Measurements from ENCODE around the gene BCL3.
A peak's percentile ranks its signal among the peaks of the same experiment; 100 is the strongest.
"Not testable (repeated sequence)": the region's sequence is repeated elsewhere in the genome, so short reads cannot be mapped to it uniquely, and the experiment has no call there.

Gene BCL3

DNA sequence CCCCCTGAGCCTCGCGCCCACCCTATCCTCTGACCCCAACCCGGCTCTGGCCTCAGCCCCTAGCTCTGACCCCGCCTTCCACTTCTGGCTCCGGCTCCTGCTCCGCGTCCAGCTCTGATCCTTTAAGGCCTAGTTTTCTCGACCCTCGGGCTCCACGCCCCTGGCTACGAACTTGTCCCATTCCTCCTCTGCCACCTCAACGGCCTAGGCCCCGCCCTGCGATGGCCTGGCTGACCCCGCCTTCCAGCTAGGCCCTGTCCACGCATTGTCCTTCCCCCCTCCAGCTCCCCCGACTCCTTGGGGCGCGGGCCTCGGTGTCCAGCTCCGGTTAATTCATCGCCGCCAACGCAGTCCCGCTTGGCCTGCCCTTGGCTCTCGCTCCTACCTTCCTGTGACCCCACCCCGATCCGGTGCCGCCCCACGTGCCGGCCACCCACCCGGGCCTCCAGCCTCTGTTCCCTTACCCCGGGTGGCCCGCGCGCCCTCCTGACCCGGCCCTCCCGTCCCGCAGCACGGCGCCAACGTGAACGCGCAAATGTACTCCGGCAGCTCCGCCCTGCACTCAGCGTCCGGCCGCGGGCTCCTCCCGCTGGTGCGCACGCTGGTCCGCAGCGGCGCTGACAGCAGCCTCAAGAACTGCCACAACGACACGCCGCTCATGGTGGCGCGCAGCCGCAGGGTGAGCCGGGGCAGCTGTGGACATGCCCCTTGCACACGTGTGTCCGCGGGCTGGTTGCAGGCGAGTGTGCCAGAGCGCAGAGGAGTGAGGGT lies 9.4 kb downstream of the BCL3 start:
- DNase-seq (ENCODE audit: low read depth in 2 of 2): no peak

DNA sequence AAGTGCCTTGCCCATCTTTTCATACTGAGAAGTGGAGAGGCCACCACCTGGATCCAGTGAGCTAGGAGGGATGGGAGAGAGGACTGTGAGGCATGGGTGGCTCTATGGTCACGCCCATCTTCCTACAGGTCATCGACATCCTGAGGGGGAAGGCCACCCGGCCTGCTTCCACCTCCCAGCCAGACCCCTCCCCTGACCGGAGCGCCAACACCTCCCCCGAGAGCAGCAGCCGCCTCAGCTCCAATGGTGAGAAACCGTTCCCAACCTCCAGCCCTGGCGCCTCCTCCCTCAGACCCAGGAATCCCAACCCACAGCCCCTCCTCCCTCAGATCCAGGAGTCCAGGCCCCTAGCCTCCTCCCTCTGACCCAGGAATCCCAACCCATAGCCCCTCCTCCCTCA lies 10.1 kb downstream of the BCL3 start:
- no peak for DNase-seq (ENCODE audit: low read depth in 2 of 2)

DNA sequence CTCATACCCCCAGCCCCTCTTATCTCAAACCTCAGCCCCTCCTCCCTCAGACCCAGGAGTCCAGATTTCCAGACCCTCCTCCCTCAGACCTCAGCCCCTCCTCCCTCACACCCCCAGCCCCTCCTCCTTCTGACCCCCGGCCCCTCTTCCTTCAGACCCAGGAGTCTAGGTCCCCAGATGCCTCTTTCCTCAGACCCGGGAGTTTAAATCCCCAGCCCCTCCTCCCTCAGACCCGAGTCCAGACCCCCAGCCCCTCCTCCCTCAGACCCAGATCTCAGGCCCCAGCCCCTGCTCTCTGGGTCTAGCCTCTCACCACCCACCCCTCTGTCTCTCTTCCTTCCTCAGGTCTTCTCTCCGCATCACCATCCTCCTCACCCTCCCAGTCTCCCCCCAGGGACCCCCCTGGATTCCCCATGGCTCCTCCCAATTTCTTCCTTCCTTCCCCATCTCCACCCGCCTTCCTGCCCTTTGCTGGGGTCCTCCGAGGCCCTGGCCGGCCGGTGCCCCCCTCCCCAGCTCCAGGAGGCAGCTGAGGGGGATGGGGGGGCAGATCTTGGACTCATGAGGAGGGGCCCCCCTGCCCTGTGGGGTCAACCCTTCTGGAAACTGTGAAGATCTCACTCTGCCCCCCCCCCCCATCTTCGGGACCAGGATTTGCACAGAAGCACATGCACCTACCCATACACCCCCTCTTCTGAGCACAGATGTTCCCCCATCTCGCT lies 10.7 kb downstream of the BCL3 start:
- no peak for DNase-seq (ENCODE audit: low read depth in 2 of 2)

DNA sequence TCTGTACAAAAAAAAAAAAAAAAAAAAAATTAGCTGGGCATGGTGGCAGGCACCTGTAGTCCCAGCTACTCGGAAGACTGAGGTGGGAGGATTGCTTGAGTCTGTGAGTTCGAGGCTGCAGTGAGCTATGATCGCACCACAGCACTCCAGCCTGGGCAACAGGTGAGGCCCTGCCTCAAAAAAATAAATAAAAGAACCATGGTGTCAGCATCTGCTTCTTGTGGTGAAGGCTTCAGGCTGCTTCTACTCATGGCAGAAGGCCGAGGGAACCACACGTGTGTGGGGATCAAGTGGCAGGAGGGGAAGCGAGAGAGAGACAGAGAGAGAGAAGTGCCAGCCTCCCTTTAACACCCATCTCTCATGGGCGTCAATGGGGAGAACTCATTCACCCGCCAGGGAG lies 13.5 kb downstream of the BCL3 start:
- DNase-seq (ENCODE audit: low read depth in 2 of 2): no peak

DNA sequence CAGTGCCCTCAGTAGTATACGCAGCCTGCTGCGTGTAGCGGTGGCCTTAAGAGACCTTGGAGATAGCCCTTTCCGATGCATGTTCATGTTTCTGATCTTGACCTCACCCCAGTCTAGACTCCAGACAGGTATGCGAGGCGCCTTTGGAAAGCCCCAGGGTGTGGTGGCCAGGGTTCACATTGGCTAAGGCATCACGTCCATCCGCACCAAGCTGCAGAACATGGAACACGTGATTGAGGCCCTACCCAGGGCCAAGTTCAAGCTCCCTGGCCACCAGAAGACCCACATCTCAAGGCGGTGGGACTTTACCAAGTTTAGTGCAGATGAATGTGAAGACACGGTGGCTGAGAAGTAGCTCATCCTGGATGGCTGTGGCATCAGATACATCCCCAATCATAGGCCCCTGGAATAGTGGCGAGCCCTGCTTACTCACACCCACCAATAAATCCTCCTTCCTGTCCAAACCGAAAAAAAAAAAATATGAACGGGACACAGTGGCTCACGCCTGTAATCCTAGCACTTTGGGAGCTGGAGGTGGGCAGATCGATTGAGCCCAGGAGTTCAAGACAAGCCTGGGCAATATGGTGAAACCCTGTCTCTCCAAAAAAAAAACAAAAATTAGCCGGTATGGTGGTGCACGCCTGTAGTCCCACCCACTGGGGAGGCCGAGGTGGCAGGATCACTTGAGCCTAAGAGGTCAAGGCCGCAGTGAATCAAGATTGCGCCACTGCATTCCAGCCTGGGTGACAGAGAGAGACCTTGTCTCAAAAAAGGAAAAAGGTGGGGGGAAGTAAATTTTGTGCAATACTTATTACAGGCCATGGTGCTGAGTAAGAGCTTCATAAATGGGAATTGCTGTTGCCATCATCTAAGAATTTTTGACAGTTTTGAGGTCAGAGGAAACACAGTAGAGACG lies 16.8 kb downstream of the BCL3 start:
- DNase-seq (ENCODE audit: low read depth in 2 of 2): no peak

DNA sequence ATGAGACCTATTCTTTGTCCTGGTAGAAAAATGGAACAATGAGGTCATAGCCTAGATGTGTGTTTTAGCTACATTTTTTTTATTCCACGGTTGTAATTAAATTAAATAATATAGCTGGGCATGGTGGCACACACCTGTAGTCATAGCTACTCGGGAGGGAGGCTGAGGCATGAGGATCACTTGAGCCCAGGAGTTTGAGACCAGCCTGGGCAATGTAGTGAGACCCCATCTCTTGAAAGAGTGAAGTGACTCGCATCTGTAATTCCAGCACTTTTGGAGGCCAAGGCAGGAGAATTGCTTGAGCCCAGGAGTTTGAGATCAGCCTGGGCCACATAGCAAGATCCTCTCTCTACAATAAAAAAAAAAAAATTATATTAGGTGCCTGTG lies 17.4 kb downstream of the BCL3 start:
- DNase-seq (ENCODE audit: low read depth in 2 of 2): no peak

DNA sequence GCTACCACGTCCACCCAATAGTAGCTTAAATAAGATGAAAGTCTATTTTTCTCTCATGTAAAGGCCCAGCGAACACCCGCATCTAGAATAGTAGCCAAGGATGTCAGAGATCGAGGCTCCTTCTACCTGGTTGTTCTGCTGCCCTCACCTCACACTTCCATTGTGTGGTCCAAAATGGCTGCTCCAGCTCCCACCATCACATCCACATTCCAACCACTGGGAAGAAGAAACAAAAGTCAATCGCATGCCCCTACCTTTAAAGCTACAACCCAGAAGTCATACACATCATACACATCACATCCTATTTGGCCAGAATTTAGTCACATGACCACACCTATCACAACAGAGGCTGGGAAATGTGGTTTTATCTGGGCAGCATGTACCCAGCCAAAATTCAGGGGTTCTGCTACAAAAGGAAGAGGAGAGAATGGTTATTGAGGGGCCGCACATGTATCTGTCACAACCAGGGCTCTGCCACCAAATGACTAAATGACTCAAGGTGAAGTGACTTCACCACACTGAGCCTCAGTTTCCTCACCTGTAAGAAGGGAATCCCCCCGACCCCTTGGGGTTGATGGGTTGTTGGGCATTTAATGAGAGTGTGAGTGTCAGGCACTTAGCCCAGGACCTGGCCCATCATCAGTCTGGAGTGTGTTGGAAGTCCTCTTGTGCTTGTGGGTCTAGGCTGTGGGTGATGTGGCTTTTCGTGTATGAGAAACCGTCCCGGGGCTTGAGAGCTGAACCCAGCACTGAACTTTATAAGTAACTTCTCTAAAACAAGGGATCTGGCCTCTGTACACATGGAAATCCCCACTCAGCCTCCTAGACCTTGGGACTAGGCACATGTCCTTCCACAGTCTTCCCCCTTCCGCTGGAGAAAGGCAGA lies 19.0 kb downstream of the BCL3 start:
- no peak for DNase-seq (ENCODE audit: low read depth in 2 of 2)

DNA sequence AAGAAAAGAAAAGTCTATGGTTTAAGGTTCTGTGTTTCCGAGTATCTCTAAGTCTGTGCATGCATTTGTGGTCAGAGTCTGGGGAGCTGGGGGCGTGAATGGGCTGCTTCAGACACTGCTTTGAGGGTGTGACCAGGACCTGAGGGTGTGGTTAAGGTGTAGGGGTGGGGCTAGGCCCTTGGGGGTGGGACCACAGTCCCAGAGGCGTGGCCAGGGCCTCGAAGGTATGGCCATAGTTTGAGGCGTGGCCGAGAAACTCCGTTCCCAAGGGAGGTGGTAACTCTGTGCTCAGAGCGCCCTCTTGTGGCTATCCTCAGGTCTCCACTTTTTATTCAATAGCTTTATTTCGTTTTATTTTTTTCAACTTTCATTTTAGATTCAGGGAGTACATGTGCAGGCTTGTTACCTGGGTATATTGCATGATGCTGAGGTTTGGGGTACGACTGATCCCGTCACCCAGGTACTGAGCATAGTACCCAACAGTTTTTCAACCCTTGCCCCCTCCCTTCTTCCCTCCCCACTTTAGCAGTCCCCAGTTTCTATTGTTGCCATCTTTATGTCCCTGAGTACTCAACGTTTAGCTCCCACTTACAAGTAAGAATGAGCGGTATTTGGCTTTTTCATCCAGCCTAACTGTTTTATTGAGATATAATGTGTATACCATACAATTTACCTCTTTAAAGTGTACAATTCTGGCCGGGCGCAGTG lies 22.2 kb downstream of the BCL3 start:
- DNase-seq (ENCODE audit: low read depth in 2 of 2): peak; percentile 91 to 98

DNA sequence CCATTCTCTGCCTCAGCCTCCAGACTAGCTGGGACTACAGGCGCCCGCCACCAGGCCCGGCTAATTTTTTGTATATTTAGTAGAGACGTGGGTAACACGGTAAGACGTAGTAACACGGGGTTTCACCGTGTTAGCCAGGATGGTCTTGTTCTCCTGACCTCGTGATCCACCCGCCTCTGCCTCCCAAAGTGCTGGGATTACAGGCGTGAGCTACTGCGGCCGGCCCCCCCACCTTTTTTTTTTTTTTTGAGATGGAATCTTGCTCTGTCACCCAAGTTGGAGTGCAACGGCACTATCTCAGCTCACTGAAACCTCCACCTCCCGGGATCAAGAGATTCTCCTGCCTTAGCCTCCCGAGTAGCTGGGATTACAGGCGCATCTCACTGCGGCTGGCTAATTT lies 23.6 kb downstream of the BCL3 start:
- DNase-seq (ENCODE audit: low read depth in 2 of 2): not testable (repeated sequence)

DNA sequence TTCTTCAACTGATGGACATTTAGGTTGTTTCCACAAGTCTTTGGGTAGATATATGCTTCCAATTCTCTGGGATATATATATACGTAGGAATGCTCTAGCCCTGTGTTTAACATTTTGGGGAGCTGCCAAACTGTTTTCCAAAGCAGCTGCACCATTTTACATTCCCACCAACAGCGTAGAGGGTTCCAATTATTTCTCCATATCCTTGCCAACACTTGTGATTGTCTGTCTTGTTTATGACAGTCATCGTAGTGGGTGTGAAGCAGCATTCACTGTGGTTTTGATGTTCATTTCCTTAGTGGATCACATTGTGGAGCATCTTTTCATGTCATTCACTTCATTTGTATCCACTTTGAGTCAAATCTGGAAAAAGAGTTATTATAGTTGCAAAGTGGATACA lies 24.5 kb downstream of the BCL3 start:
- no peak for DNase-seq (ENCODE audit: low read depth in 2 of 2)

DNA sequence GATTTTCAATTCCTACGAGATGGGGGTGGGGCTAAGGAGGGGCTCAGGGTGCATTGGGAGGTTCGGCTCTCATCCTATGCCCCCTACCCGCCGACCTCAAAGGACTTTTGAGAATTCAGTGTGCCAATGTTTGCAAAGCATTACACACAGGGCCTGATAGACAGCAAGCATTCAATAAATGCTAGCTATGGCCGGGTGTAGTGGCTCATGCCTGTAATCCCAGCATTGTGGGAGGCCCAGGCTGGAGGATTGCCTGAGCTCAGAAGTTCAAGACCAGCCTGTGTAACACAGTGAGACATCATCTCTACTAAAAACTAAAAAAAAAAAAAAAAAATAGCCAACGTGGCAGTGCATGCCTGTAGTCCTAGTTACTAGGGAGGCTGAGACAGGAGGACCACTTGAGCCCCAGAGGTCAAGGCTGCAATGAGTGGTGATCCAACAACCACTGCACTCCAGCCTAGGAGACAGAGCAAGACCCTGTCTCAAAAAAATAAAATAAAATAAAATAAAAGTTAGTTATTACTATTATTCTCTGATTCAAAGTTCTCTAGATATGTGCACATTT lies 27.2 kb downstream of the BCL3 start:
- DNase-seq (ENCODE audit: low read depth in 2 of 2): no peak

DNA sequence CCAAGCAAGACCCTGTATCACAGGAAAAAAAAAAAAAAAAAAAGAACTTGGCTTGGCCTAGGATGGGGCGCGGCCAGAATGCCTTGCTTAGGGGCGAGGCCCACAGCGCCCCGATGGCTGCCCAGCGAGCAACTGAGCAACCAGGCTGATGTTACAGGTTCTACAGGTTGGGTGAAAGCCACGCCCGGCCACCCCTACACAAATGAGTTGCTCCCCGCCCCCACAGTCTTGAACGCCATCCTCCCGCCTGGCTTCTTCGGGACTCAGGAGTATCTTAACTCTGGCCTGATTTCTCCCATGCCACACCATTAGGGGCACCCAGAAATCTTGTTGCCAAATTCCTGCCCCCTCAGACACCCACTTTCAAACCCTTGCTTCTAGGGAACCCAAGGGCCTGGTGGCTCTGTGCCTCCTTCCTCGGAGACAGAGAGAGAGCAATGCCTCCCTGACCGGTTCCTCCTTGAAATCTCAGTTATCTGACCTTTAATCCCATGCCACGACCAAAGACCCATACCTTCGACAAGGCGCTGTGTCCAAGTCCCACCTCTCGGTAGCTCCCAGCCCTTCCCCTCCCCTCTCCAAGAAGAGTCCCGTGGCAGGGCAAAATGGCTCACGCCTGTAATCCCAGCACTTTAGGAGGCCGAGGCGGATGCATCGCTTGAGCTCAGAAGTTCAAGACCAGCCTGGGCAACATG lies 28.0 kb downstream of the BCL3 start:
- DNase-seq (ENCODE audit: low read depth in 2 of 2): no peak

DNA sequence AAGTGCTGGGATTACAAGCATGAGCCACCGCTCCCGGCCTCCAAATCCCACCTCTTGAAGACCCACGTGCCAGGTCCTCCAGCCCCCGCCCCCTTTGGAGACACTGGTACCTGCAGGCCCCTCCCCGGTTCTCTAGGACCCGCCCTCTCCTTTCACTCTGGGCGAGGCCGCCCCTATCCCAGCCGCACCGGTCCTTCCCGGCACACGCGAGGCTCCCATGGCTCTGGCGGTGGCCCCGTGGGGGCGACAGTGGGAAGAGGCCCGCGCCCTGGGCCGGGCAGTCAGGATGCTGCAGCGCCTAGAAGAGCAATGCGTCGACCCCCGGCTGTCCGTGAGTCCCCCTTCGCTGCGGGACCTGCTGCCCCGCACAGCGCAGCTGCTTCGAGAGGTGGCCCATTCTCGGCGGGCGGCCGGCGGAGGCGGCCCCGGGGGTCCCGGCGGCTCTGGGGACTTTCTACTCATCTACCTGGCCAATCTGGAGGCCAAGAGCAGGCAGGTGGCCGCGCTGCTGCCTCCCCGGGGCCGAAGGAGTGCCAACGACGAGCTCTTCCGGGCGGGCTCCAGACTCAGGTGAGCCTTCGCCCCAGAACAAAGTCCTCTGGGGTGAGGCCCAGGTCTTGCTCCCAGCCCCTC lies 29.3 kb downstream of the BCL3 start, which contains the start of gene CBLC:
CBLC (plus strand) TSS at position 176 of the 633 bp plus-strand sequence; CDS start at position 218, 42 bp downstream.
- no peak for DNase-seq (ENCODE audit: low read depth in 2 of 2)

DNA sequence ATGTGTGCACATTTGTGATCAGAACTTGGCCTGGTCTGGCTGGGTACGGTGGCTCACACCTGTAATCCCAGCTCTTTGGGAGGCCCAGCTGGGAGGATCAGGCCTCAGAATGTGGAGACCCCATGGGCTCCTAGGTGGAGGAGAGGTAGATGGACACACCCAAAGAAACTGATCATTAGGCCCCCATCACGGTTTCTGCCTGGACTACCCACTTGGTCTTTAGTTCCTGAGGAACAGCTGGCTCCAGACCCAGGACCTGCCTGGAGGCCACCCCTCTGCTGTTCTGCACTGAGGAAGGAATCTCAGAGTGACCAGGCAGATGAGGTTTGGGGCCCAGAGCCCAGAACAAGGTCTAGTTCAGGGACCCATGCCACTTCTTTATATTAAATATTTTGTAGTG lies 30.6 kb downstream of the BCL3 start:
- no peak for DNase-seq (ENCODE audit: low read depth in 2 of 2)

DNA sequence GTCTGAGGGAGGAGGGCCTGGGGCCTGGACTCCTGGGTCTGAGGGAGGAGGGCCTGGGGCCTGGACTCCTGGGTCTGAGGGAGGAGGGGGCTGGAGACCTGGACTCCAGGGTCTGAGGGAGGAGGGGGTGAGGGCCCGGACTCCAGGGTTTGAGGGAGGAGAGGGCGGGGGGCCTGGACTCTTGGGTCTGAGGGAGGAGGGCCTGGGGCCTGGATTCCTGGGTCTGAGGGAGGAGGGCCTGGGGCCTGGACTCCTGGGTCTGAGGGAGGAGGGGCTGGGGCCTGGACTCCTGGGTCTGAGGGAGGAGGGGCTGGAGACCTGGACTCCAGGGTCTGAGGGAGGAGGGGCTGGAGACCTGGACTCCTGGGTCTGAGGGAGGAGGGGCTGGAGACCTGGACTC lies 33.2 kb downstream of the BCL3 start:
- DNase-seq (ENCODE audit: low read depth in 2 of 2): not testable (repeated sequence)

DNA sequence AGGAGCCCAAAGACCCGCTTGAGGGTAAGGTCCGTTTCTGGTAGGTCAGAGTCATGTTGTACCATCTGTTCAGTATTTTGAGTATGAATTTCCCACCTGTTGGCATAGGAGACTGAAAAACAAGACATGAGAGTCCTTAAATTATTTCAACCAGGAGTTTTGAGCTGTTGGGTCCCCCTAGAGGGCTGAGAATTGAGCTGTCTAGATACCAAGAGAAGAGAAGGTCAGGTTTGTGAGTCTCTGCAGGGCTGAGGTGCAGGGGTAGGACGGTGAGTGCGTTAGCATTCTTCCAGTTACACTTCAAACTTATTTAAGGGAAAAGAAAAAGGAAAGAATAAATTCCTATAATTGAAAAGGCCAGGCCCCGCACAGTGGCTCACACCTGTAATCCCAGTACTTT lies 34.2 kb downstream of the BCL3 start:
- DNase-seq (ENCODE audit: low read depth in 2 of 2): no peak

DNA sequence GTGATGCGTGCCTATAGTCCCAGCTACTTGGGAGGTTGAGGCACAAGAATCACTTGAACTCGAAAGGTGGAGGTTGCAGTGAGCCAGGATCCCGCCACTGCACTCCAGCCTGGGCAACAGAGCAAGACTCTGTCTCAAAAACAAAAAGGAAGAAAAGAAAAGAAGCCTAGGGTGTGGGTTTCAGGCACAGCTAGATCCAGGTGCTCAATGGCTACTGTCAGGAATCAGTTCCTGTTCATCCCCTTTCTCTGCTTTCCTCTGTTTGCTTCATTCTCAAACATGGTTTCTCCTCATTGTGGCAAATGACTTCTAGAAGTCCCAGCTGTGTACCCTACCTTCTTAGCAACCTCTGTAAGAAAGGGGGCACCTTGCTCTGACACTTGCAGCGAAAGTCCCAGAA lies 35.0 kb downstream of the BCL3 start:
- DNase-seq (ENCODE audit: low read depth in 2 of 2): no peak

DNA sequence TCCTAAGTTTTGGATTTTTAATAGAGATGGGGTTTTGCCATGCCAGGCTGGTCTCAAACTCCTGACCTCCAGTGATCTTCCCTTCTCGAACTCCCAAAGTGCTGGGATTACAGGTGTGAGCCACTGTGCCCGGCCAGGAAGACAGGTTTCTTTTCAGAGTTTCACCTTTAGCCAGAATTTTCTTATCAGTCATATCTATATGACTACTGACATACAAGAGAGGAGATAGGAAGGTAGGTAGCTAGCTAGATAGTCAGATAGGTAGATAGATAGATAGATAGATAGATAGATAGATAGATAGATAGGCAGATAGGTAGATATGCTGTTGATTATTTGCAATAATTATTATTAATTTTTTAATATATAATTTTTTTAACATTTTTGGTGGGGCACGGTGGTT lies 36.8 kb downstream of the BCL3 start:
- no peak for DNase-seq (ENCODE audit: low read depth in 2 of 2)

DNA sequence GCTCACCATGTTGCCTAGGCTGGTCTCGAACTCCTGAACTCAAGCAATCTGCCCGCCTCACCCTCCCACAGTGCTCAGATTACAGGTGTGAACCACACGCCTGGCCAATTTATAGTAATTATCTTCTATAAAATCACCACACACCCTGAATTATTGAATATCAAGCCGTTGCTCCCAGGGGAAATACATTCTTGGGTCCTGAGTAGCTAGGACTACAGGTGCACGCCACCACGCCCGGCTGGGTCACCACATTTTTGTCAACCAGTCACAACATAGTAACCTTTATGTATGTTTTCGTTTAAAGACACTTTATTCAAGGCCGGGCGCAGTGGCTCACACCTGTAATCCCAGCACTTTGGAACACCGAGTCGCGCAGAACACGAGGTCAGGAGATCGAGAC lies 37.5 kb downstream of the BCL3 start:
- DNase-seq (ENCODE audit: low read depth in 2 of 2): no peak
